PC-9 (cell line): Measurements from ENCODE around the gene DMRT1. TPM values are rescaled to one million over a fixed set of nuclear protein-coding genes. Genes with fewer than 3 reads are reported as not detected.

Experiments
- BruUV-seq: library from RNA; stranded (reverse); fragments of 400-500 nt; replicated peaks from 2 replicates; lab custom pipeline; 2021; lab: Mats Ljungman, UMichigan
- CTCF ChIA-PET: fragments of 300-600 bp; sonication (Branson Sonifier 250); formaldehyde crosslinking; loops from one replicate; lab custom pipeline; 2022; ENCODE audit warnings: antibody characterized with exemption; lab: Charles Lee
- POLR2A ChIA-PET: fragments of 300-600 bp; sonication (Branson Sonifier 250); formaldehyde crosslinking; loops from one replicate; lab custom pipeline; 2022; ENCODE audit warnings: antibody characterized with exemption; ENCODE audit not compliant: unreplicated experiment; lab: Charles Lee
- DNase-seq, 2 experiments: peaks; one replicate each; pipeline versions ENCODE4 v3.0.0 to v3.0.0-alpha.2; 2015 to 2022; ENCODE audit warnings: mixed read lengths in 1 of 2
- H2AFZ ChIP-seq: fragments of 200-600 bp; sonication (generic); 2 replicates; pipeline ENCODE4 v1.8.1; 2017; ENCODE audit warnings: antibody characterized with exemption
- H3F3A ChIP-seq: fragments of 200-600 bp; sonication (generic); 2 replicates; pipeline ENCODE4 v1.8.1; 2017; ENCODE audit warnings: antibody characterized with exemption, mild to moderate bottlenecking, low read depth; ENCODE audit not compliant: insufficient read depth
- H3K27ac ChIP-seq: fragments of 200-600 bp; sonication (generic); 2 replicates; pipeline ENCODE4 v1.6.1; 2016; ENCODE audit warnings: mixed run types
- H3K27me3 ChIP-seq: fragments of 200-600 bp; sonication (generic); 2 replicates; pipeline ENCODE4 v1.6.1; 2016; ENCODE audit warnings: low read depth, mixed run types; ENCODE audit not compliant: insufficient read depth
- H3K36me3 ChIP-seq: fragments of 200-600 bp; sonication (generic); 2 replicates; pipeline ENCODE4 v1.6.1; 2016; ENCODE audit warnings: low read depth, mixed run types
- H3K4me1 ChIP-seq: fragments of 200-600 bp; sonication (generic); replicated peaks from 2 replicates; pipeline ENCODE4 v1.6.1; 2016; ENCODE audit warnings: mixed run types; ENCODE audit not compliant: insufficient read depth
- H3K4me2 ChIP-seq: fragments of 200-600 bp; sonication (generic); 2 replicates; pipeline ENCODE4 v1.6.1; 2017; ENCODE audit warnings: mixed run types
- H3K4me3 ChIP-seq: fragments of 200-600 bp; sonication (generic); 2 replicates; pipeline ENCODE4 v1.6.1; 2016; ENCODE audit warnings: mixed run types
- H3K79me2 ChIP-seq: fragments of 200-600 bp; sonication (generic); 2 replicates; pipeline ENCODE4 v1.6.1; 2017; ENCODE audit warnings: low read depth, mixed run types
- H3K9me2 ChIP-seq: fragments of 200-600 bp; sonication (generic); 2 replicates; pipeline ENCODE4 v1.8.1; 2017; ENCODE audit warnings: mild to moderate bottlenecking; ENCODE audit not compliant: insufficient read depth
- H3K9me3 ChIP-seq: fragments of 200-600 bp; sonication (generic); 2 replicates; pipeline ENCODE4 v1.8.1; 2016; ENCODE audit warnings: low read depth; ENCODE audit not compliant: insufficient read depth
- H4K20me1 ChIP-seq: fragments of 200-600 bp; sonication (generic); 2 replicates; pipeline ENCODE4 v1.8.1; 2017; ENCODE audit not compliant: insufficient read depth
- CTCF ChIP-seq: fragments of 200-600 bp; sonication (generic); conservative IDR thresholded peaks from 2 replicates; pipeline ENCODE4 v1.6.1; 2017; ENCODE audit warnings: mixed run types, antibody characterized with exemption, mild to moderate bottlenecking, moderate library complexity
- EZH2 ChIP-seq: fragments of 200-600 bp; sonication (generic); IDR thresholded peaks from 2 replicates; pipeline ENCODE4 v1.8.0; 2017; ENCODE audit warnings: antibody characterized with exemption, low read depth
- intact Hi-C: fragments of 100-400 bp; cut with micrococcal nuclease; formaldehyde crosslinking; loops from one replicate; pipeline ENCODE4 v1.10.0; 2022; ENCODE audit not compliant: unreplicated experiment
- total RNA-seq: library from RNA; stranded (reverse); gene quantifications from 2 replicates; pipeline ENCODE4 v1.2.3, GENCODE V29; 2021

The DMRT1 gene
- total RNA-seq, 1 experiment from 2014 or later, result not detected

- no TSS peak for BruUV-seq
Observed at GRCh38 chr9:948497-948896, 107.0 kb downstream of the DMRT1 start.

GRCh38 chr9:950139-950538 is 108.6 kb downstream of the DMRT1 start:
- Histone ChIP-seq H3K4me3 (no peak overlapping the region), H3K27me3 (peaks cover 34% of the 10 kb centered on the region), H3K27ac (no peak overlapping the region), H3K4me2 (no peak overlapping the region), H3K79me2 (no peaks in the 10 kb centered on the region), H3K4me1 (no peaks in the 10 kb centered on the region), H4K20me1 (no peaks in the 10 kb centered on the region), H3K9me2 (no peaks in the 10 kb centered on the region), H2AFZ (no peak overlapping the region), H3F3A (no peaks in the 10 kb centered on the region), H3K36me3 (no peaks in the 10 kb centered on the region), H3K9me3 (no peaks in the 10 kb centered on the region)
- ChIA-PET POLR2A (no interaction called here), CTCF (no interaction called here)
- no peak for DNase-seq
- TF ChIP-seq EZH2 (no peak), CTCF (no peak)
- no TSS peak for BruUV-seq
- intact Hi-C loops, result no loop called here

More at GRCh38 chr9:948497-948896, 107.0 kb downstream of the DMRT1 start:
- H3F3A ChIP-seq, result no peaks in the 10 kb centered on the region
- no peaks in the 10 kb centered on the region for H4K20me1 ChIP-seq
- CTCF ChIA-PET, result no interaction called here
- no peaks in the 10 kb centered on the region for H3K4me1 ChIP-seq
- no peak overlapping the region for H2AFZ ChIP-seq
- no peaks in the 10 kb centered on the region for H3K79me2 ChIP-seq
- no peak for TF ChIP-seq CTCF
- TF ChIP-seq EZH2, result no peak
- intact Hi-C loops, result no loop called here
- H3K36me3 ChIP-seq, result no peaks in the 10 kb centered on the region
- no peak overlapping the region for H3K27ac ChIP-seq
- POLR2A ChIA-PET, result no interaction called here
- H3K4me3 ChIP-seq, result no peak overlapping the region
- DNase-seq, result no peak
- H3K4me2 ChIP-seq, result no peak overlapping the region
- H3K9me2 ChIP-seq, result no peaks in the 10 kb centered on the region
- H3K27me3 ChIP-seq, result peaks cover 23% of the 10 kb centered on the region
- no peaks in the 10 kb centered on the region for H3K9me3 ChIP-seq

GRCh38 chr9:952546-952945 is 111.0 kb downstream of the DMRT1 start:
- ChIA-PET POLR2A (no interaction called here), CTCF (no interaction called here)
- Histone ChIP-seq H3K27me3 (peaks cover 41% of the 10 kb centered on the region), H3F3A (no peaks in the 10 kb centered on the region), H4K20me1 (no peaks in the 10 kb centered on the region), H3K4me1 (no peaks in the 10 kb centered on the region), H3K36me3 (no peaks in the 10 kb centered on the region), H3K9me3 (no peaks in the 10 kb centered on the region), H3K79me2 (no peaks in the 10 kb centered on the region), H2AFZ (no peak overlapping the region), H3K4me3 (no peak overlapping the region), H3K4me2 (no peak overlapping the region), H3K9me2 (no peaks in the 10 kb centered on the region), H3K27ac (no peak overlapping the region)
- BruUV-seq, result no TSS peak
- intact Hi-C loops, result no loop called here
- TF ChIP-seq EZH2, result no peak
- no peak for TF ChIP-seq CTCF
- no peak for DNase-seq
